NB4 (cell line): ENCODE results near the gene RPL19.

Experiments used
- CTCF ChIP-seq: IDR thresholded peaks from one replicate; pipeline ENCODE4 v1.5.1; 2012; ENCODE audit warnings: low read depth, low read length
- MYC ChIP-seq: IDR thresholded peaks from 2 replicates; pipeline ENCODE4 v1.6.1; 2011; ENCODE audit warnings: low read depth, low read length
- POLR2A ChIP-seq: IDR thresholded peaks from 2 replicates; pipeline ENCODE4 v1.6.1; 2011; ENCODE audit warnings: mild to moderate bottlenecking; ENCODE audit not compliant: insufficient read length; ENCODE audit errors: extremely low read depth

GRCh38 chr17:39192901-39193300 lies 7.2 kb upstream of the RPL19 start:
- TF ChIP-seq CTCF (no peak), POLR2A (no peak), MYC (no peak)
